Tibial nerve (tissue), 4 donors: ENCODE data around the gene INF2. TPM values are rescaled to one million over a fixed set of nuclear protein-coding genes. Genes with fewer than 3 reads are reported as not detected.

Experiments
- DNase-seq, 2 donors: peaks; one replicate each; pipeline ENCODE4 v3.0.0-alpha.2; 2019; ENCODE audit warnings: low spot score in 2 of 2
- H3K27ac ChIP-seq, 4 donors: fragments of 200-600 bp; sonication (generic) in 3 of 4; one replicate each; pipeline ENCODE4 v1.5.1; 2017 to 2019; ENCODE audit warnings: mild to moderate bottlenecking in 1 of 4
- H3K27me3 ChIP-seq, 2 donors: fragments of 200-600 bp; sonication (generic) in 1 of 2; one replicate each; pipeline versions ENCODE4 v1.5.1 to v1.6.0; 2017 to 2019
- H3K36me3 ChIP-seq, 3 donors: fragments of 200-600 bp; sonication (generic); one replicate each; pipeline ENCODE4 v1.5.1; 2018 to 2019
- H3K4me1 ChIP-seq, 4 donors: fragments of 200-600 bp; sonication (generic) in 3 of 4; one replicate each; pipeline ENCODE4 v1.5.1; 2017 to 2019
- H3K4me3 ChIP-seq, 4 donors: fragments of 200-600 bp; sonication (generic) in 3 of 4; one replicate each; pipeline ENCODE4 v1.5.1; 2017 to 2019; ENCODE audit warnings: mild to moderate bottlenecking in 1 of 4, moderate library complexity in 1 of 4
- H3K9me3 ChIP-seq, 4 donors: fragments of 200-600 bp; sonication (generic) in 3 of 4; one replicate each; pipeline ENCODE4 v1.5.1; 2017 to 2019
- EP300 ChIP-seq, 2 donors: sonication (generic); formaldehyde crosslinking; IDR thresholded peaks; one replicate each; pipeline ENCODE4 v1.6.1; 2017; ENCODE audit warnings: antibody characterized with exemption in 2 of 2, mild to moderate bottlenecking in 1 of 2
- POLR2A ChIP-seq, 2 donors: fragments of 450-650 bp; IDR thresholded peaks; one replicate each; pipeline ENCODE4 v1.6.1; 2017; ENCODE audit warnings: antibody characterized with exemption in 2 of 2, mild to moderate bottlenecking in 2 of 2, moderate library complexity in 2 of 2
- WGBS, 2 donors: methylation state at CpG; one replicate each; pipeline ENCODE4 v1.1.5; 2018; 5-methylcytosine and 5-hydroxymethylcytosine counted together
- total RNA-seq, 4 donors: library from RNA; depleted of rRNA; stranded (reverse); fragments of >200 nt; gene quantifications; one replicate each; pipeline ENCODE4 v1.1.0, GENCODE V29; 2016
- TF ChIP-seq, protein P1 (sequence below), 5 experiments: fragments of 200-600 bp in 3 of 5; fragments of 450-650 bp in 2 of 5; sonication (generic) in 3 of 5; IDR thresholded peaks; one replicate each; pipeline ENCODE4 v1.5.1; 2016 to 2019; ENCODE audit warnings: antibody characterized with exemption in 5 of 5, mild to moderate bottlenecking in 3 of 5, moderate library complexity in 2 of 5

INF2 gene
- total RNA-seq, 4 donors from 2014 or later: 217 to 256 (median 239) TPM

DNA sequence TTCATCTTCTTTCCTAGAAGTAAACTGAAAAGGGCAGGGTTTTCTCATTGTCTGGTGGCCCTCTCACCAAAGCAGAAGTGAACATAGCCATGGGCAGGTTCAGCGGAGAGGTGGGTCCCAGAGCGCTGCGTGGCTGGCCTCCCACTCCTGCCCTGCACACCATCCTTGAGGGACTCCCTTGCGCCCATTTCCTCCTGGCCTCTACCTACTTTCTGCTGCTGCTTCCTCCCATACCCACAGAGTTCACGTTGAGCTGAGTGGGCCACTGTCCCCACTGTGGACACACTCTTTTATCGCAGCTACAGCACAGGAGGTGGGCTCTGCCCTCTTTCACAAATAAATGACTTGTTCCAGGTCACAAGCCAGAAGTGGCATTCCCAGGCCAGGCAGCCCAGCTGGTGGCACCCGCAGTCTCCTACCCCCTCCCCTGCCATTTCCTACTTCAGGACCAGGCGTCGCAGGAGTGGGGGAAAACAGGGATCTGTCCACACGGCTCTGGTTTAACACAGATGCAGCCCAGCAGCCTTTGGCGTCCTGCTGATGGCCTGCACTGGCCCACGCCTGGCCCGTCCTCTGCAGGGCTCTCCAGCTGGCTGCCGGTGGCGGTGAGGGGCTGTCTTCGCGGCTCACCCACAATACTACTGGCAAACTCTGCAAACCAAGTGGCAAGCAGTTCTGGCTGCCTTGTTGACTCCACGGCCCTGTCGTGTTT lies 68.4 kb downstream of the INF2 start:
- Histone ChIP-seq H3K4me1 (peaks cover 0 to 26% (median 13%) of the 10 kb centered on the region in 4 donors), H3K4me3 (no peak overlapping the region), H3K27ac (no peak overlapping the region), H3K9me3 (no peaks in the 10 kb centered on the region), H3K36me3 (peaks cover 0 to 75% (median 3%) of the 10 kb centered on the region in 3 donors), H3K27me3 (no peaks in the 10 kb centered on the region)
- no peak for DNase-seq
- TF ChIP-seq EP300 (IDR thresholded peaks at IDR 0.05): no peak
- no peak for TF ChIP-seq POLR2A (IDR thresholded peaks at IDR 0.05)
- TF ChIP-seq, protein P1, sequence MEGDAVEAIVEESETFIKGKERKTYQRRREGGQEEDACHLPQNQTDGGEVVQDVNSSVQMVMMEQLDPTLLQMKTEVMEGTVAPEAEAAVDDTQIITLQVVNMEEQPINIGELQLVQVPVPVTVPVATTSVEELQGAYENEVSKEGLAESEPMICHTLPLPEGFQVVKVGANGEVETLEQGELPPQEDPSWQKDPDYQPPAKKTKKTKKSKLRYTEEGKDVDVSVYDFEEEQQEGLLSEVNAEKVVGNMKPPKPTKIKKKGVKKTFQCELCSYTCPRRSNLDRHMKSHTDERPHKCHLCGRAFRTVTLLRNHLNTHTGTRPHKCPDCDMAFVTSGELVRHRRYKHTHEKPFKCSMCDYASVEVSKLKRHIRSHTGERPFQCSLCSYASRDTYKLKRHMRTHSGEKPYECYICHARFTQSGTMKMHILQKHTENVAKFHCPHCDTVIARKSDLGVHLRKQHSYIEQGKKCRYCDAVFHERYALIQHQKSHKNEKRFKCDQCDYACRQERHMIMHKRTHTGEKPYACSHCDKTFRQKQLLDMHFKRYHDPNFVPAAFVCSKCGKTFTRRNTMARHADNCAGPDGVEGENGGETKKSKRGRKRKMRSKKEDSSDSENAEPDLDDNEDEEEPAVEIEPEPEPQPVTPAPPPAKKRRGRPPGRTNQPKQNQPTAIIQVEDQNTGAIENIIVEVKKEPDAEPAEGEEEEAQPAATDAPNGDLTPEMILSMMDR (IDR thresholded peaks at IDR 0.05): no peak
- 87 to 92% methylated on average over 14 to 19 of the region's 19 CpGs for WGBS, 2 donors

DNA sequence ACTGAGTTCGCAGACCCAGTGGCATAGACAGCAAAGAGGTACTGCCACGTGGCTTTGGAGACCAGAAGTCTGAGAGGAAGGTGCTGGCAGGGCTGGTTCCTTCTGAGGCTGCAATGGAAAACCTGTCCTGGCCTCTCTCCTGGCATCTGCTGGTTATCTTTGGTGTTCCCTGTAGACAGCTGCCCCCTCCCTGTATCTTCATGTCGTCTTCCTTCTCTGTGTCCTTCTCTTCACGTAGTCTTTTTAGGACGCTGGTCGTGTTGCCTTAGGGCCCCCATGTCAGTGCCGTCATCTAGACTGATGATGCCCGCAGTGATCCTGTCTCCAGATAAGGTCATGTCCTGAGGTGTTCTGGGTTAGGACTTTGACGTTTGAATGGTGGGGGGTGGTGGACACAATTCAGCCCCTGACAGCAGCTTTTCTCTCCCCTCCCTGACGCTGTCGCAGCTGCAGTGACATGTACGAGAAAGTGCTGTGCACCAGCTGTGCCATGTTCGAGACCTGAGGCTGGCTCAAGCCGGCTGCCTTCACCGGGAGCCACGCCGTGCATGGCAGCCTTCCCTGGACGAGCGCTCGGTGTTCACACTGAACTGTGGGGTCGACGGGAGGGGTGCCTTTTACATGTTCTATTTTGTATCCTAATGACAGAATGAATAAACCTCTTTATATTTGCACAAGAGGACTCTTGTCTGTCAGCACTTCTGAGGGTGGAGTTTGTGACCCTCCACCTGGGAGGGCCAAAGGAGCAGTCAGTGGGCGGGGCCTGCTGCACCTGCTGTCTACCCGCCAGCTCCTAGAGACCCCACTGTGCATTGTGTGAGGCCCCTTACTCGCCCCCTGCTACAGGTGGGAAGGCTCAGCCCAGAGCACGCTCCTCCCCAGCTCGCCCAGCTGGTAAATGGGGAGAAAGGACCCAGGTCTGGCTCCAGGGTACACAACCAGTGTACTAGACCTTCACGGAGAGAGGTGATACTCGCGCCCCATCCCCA lies 69.9 kb downstream of the INF2 start:
- H3K9me3 ChIP-seq: no peaks in the 10 kb centered on the region
- 79 to 85% methylated on average over 29 to 30 of the region's 30 CpGs for WGBS, 2 donors
- TF ChIP-seq, protein P1 (IDR thresholded peaks at IDR 0.05): no peak
- TF ChIP-seq EP300 (IDR thresholded peaks at IDR 0.05) (no peak), POLR2A (IDR thresholded peaks at IDR 0.05) (no peak)

DNA sequence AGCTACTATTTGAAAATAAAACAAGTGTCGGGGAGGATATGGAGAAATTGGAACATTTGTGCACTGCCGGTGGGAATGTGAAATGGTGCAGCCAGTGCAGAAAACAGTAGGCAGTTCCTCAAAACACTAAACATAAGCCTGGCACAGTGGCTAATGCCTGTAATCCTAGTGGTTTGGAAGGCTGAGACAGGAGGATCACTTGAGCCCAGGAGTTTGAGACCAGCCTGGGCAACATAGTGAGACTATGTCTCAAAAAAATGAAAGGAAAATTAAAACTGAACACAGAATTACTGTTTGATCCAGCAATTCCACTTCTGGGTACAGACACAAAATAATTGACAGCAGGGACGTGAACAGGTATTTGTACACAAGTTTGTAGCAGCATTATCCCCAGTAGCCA lies 76.1 kb downstream of the INF2 start:
- no peaks in the 10 kb centered on the region for H3K9me3 ChIP-seq
- no peak overlapping the region for H3K4me3 ChIP-seq
- TF ChIP-seq EP300 (IDR thresholded peaks at IDR 0.05) (no peak), POLR2A (IDR thresholded peaks at IDR 0.05) (no peak)
- TF ChIP-seq, protein P1 (IDR thresholded peaks at IDR 0.05): no peak
- 90 to 95% methylated on average over 3 of the region's 3 CpGs for WGBS, 2 donors
- peaks cover 0 to 18% (median 7%) of the 10 kb centered on the region in 4 donors for H3K4me1 ChIP-seq
- H3K27me3 ChIP-seq: no peaks in the 10 kb centered on the region
- DNase-seq: no peak
- peaks cover 0 to 30% (median 0%) of the 10 kb centered on the region in 3 donors for H3K36me3 ChIP-seq
- no peak overlapping the region for H3K27ac ChIP-seq

More for the DNA sequence above, 69.9 kb downstream of the INF2 start:
- peaks cover 0 to 19% (median 5%) of the 10 kb centered on the region in 4 donors for H3K4me1 ChIP-seq
- H3K4me3 ChIP-seq: no peak overlapping the region
- H3K27me3 ChIP-seq: no peaks in the 10 kb centered on the region
- H3K36me3 ChIP-seq: peaks cover 0 to 75% (median 3%) of the 10 kb centered on the region in 3 donors
- H3K27ac ChIP-seq: no peak overlapping the region
- DNase-seq: no peak

DNA sequence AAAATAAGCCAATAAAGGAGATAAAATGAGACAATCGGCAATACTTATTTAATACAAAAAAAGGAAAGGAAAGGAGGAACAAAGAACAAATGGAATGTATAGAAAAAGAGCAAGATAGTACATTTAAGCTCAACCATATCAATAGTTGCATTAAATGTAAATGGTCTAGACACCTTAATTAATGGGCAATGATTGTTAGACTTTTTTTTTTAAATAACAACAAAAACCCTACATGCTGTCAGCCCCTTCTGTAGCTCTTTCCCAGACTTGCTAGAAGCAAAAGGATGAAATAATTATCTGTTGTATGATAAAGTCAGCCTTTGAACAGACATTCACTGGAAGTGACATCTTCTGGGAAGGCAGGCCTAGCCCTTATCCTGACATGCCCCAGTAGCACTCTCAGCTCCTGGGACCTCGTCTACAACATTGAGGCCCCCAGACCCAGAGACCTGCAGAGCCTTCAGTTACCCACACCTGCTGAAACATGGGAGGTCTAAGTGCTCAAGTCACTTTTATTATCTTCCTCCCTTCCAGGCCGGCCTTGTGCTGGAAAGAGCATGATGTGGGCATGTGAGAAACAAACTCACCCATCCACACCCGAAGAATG lies 76.9 kb downstream of the INF2 start:
- DNase-seq: no peak
- WGBS, 2 donors: 97 to 100% methylated on average over 4 of the region's 4 CpGs
- H3K9me3 ChIP-seq: peaks cover 0 to 4% (median 0%) of the 10 kb centered on the region in 4 donors

More for the DNA sequence above, 76.9 kb downstream of the INF2 start:
- Histone ChIP-seq H3K27ac (no peak overlapping the region), H3K36me3 (peaks cover 0 to 31% (median 0%) of the 10 kb centered on the region in 3 donors), H3K27me3 (no peaks in the 10 kb centered on the region), H3K4me3 (no peak overlapping the region), H3K4me1 (peaks cover 0 to 18% (median 7%) of the 10 kb centered on the region in 4 donors)
- TF ChIP-seq POLR2A (IDR thresholded peaks at IDR 0.05): no peak
- TF ChIP-seq EP300 (IDR thresholded peaks at IDR 0.05): no peak
